Keratinocyte (primary cell): Measurements from ENCODE around the gene GALNT7.
"Not testable (repeated sequence)": the region's sequence is repeated elsewhere in the genome, so short reads cannot be mapped to it uniquely, and the experiment has no call there.

ENCODE experiments used
- EZH2 ChIP-seq: IDR thresholded peaks from one replicate; pipeline ENCODE4 v1.6.1; 2012; ENCODE audit warnings: inconsistent platforms, mild to moderate bottlenecking, low read length, moderate library complexity
- TF ChIP-seq, protein P1 (sequence below), 3 experiments: IDR thresholded peaks in 1 of 3; conservative IDR thresholded peaks in 1 of 3; optimal IDR thresholded peaks in 1 of 3; 2 replicates in 2 of 3; 3 replicates in 1 of 3; pipeline versions ENCODE3 to v1.5.1; 2011; ENCODE audit warnings: low read length in 3 of 3, mild to moderate bottlenecking in 3 of 3, moderate library complexity in 2 of 3, control low read depth in 1 of 3, inconsistent platforms in 1 of 3; ENCODE audit not compliant: insufficient read depth in 2 of 3; ENCODE audit errors: extremely low read depth in 1 of 3

DNA sequence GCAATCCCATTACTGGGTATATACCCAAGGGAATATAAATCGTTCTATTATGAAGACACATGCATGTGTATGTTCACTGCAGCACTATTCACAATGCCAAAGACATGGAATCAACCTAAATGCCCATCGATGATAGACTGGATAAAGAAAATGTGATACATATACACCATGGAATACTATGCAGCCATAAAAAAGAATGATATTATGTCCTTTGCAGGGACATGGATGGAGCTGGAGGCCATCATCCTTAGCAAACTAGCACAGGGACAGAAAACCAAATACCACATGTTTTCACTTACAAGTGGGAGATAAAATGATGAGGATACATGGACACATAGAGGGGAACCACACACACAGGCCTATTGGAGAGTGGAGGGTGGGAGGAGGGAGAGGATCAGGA, 49.8 kb upstream of the GALNT7 start:
- TF ChIP-seq, protein P1, sequence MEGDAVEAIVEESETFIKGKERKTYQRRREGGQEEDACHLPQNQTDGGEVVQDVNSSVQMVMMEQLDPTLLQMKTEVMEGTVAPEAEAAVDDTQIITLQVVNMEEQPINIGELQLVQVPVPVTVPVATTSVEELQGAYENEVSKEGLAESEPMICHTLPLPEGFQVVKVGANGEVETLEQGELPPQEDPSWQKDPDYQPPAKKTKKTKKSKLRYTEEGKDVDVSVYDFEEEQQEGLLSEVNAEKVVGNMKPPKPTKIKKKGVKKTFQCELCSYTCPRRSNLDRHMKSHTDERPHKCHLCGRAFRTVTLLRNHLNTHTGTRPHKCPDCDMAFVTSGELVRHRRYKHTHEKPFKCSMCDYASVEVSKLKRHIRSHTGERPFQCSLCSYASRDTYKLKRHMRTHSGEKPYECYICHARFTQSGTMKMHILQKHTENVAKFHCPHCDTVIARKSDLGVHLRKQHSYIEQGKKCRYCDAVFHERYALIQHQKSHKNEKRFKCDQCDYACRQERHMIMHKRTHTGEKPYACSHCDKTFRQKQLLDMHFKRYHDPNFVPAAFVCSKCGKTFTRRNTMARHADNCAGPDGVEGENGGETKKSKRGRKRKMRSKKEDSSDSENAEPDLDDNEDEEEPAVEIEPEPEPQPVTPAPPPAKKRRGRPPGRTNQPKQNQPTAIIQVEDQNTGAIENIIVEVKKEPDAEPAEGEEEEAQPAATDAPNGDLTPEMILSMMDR (optimal IDR thresholded peaks at IDR 0.05 in 1 of 3, IDR thresholded peaks at IDR 0.05 in 1 of 3, conservative IDR thresholded peaks at IDR 0.05 in 1 of 3; ENCODE audit: extremely low read depth in 1 of 3, insufficient read depth in 2 of 3, low read length in 3 of 3) = not testable (repeated sequence)
- not testable (repeated sequence) for TF ChIP-seq EZH2
